Ishikawa (cell line): ENCODE results near the gene EYS.

Source experiments
- EGR1 ChIP-seq: IDR thresholded peaks from 2 replicates; pipeline ENCODE4 v1.6.1; 2012
- FOXM1 ChIP-seq: IDR thresholded peaks from 2 replicates; pipeline ENCODE4 v1.6.1; 2012; ENCODE audit warnings: low read depth, borderline replicate concordance
- MAX ChIP-seq: IDR thresholded peaks from 2 replicates; pipeline ENCODE4 v1.6.1; 2012
- TAF1 ChIP-seq: IDR thresholded peaks from 2 replicates; pipeline ENCODE4 v1.6.1; 2012; ENCODE audit warnings: low read depth, mild to moderate bottlenecking
- TCF12 ChIP-seq: IDR thresholded peaks from 2 replicates; pipeline ENCODE4 v1.6.1; 2012; ENCODE audit warnings: low read depth
- YY1 ChIP-seq: IDR thresholded peaks from 2 replicates; pipeline ENCODE4 v1.6.1; 2012; ENCODE audit warnings: low read depth
- TF ChIP-seq, protein P1 (sequence below): IDR thresholded peaks from 2 replicates; pipeline ENCODE4 v1.6.1; 2012; ENCODE audit warnings: low read depth, mild to moderate bottlenecking

DNA sequence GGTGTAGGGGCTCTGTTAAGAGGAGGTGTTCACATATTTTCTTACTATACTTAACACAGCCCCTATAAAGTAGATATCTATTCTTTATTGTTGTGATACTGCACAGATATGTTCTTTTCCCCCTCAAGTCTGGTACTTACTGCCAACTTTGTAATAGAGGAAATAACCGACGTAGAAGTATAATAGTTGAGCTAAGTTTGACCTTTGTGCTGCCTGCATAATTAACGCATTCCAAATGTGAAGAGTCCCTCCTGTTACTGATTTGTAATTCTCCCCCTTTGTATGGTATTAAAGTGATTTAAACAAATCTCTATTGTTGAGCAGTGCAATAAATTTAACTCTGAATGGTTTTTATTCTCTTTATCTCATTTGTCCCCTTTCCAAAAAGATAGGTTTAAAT, 2032.4 kb downstream of the EYS start:
- no peak for TF ChIP-seq YY1
- no peak for TF ChIP-seq TAF1
- no peak for TF ChIP-seq TCF12
- TF ChIP-seq FOXM1 = no peak
- TF ChIP-seq, protein P1, sequence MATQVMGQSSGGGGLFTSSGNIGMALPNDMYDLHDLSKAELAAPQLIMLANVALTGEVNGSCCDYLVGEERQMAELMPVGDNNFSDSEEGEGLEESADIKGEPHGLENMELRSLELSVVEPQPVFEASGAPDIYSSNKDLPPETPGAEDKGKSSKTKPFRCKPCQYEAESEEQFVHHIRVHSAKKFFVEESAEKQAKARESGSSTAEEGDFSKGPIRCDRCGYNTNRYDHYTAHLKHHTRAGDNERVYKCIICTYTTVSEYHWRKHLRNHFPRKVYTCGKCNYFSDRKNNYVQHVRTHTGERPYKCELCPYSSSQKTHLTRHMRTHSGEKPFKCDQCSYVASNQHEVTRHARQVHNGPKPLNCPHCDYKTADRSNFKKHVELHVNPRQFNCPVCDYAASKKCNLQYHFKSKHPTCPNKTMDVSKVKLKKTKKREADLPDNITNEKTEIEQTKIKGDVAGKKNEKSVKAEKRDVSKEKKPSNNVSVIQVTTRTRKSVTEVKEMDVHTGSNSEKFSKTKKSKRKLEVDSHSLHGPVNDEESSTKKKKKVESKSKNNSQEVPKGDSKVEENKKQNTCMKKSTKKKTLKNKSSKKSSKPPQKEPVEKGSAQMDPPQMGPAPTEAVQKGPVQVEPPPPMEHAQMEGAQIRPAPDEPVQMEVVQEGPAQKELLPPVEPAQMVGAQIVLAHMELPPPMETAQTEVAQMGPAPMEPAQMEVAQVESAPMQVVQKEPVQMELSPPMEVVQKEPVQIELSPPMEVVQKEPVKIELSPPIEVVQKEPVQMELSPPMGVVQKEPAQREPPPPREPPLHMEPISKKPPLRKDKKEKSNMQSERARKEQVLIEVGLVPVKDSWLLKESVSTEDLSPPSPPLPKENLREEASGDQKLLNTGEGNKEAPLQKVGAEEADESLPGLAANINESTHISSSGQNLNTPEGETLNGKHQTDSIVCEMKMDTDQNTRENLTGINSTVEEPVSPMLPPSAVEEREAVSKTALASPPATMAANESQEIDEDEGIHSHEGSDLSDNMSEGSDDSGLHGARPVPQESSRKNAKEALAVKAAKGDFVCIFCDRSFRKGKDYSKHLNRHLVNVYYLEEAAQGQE = no peak
- TF ChIP-seq MAX = no peak
- TF ChIP-seq EGR1 = no peak
